CD4-positive, alpha-beta T cell treated with Interleukin-21 for 1 hour (primary cell): ENCODE results near the gene DAAM1.
A peak's percentile ranks its signal among the peaks of the same experiment; 100 is the strongest.

Experiments used
- DNase-seq: peaks from one replicate; pipeline ENCODE4 v3.0.0-alpha.2; 2020

The DAAM1 gene

DNA sequence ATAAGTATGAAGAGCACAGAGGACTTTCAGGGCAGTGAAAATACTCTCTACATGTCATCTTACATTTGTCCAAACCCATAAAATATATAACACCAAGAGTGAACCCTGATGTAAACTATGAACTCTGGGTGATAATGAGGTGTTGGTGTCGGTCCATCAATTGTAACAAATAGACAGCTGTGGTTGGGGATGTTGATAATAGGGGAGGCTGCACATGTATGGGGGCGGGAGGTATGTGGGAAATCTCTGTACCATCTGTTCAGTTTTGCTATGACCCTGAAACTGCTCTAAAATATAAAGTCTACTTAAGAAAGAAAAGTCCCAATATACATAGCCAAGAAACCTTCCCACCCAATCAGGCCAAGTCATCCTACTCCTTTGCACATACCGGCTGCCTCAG is 188.2 kb downstream of the DAAM1 start:
- DNase-seq = no peak

DNA sequence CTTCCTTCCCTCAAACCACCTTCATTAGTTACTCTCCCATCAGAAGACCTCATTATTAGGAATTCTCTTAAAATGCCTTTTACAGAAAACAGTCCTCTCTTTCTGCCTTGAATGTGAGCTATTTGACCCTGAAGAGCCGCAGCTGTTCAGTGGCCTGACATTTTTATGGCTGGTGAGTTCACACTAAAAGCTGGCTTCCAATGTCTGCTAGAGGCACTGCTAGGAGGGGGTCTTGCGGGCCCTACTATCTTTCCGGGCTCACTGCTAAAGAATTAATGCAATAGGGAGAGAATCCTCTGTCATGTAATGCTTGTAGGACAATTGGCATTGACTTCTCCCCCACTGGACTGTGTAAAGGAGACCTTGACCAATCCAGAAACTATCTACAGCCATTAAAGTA is 189.0 kb downstream of the DAAM1 start:
- no peak for DNase-seq

DNA sequence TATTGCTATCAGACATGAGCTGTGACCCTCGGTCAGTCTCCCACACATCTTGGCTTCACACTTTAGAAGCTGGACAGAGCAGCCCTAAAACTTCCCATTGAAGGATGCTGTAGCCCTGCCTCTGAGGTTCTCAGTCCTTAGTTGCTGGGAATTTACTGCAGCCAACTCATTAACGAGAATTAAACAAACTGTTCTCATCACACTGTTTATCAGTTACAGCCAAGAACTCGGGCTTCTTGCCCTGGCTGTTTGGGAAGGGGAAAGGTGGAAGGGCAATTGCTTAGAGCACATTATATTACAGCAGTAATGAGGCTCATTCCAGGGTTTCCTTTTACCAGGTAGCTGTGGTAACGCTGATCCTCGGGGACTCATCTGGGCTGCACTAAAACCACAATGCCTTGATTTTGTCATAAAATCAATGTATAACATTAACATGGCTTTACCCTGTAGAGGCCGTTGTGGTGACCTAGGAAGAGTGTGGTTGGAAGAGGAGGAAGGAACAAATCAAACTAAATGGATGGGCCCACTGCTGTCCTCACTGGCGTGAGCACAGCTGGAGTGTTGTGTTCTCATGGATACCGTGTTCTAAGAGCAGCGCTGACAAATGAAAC is 189.6 kb downstream of the DAAM1 start:
- no peak for DNase-seq

GRCh38 chr14:59389936-59390335 is 201.5 kb downstream of the DAAM1 start:
- DNase-seq = no peak

GRCh38 chr14:59391388-59391787 is 202.9 kb downstream of the DAAM1 start:
- DNase-seq = no peak

DNA sequence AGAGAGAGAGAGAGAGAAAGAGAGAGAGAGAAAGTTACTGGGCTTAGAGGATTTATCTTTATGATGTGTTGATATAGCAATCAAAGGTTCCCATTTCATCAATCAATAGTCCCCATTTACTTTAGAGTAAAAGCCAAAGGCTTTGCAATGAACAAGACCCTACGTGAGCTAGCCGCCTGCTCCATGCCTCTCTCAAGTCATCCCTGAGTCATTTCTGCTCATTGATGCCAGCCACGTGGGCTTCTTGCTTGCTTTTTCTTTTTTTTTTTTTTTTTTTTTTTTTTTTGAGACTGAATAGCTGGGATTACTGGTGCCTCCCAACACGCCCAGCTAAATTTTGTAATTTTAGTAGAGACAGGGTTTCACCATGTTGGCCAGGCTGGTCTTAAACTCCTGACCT is 205.8 kb downstream of the DAAM1 start:
- no peak for DNase-seq

DNA sequence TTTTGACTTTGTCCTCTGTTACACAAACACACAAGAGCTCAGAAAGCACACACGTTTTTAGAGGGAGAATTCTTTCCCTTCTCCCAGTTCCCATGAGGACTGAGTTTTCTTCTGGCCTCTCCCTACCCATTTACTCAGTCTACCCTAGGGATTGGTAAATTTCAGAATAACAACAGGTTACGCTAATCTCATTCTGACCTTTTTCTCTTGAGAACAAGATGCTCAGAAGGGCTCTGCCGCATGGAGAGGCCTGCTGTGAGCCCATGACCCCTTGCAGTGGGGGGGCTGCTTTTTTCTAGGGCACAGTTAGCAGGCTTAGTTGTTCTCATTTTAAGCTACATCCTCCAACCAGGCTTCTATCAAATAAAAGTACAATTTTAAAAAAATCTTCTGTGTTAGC is 207.2 kb downstream of the DAAM1 start:
- DNase-seq = no peak

DNA sequence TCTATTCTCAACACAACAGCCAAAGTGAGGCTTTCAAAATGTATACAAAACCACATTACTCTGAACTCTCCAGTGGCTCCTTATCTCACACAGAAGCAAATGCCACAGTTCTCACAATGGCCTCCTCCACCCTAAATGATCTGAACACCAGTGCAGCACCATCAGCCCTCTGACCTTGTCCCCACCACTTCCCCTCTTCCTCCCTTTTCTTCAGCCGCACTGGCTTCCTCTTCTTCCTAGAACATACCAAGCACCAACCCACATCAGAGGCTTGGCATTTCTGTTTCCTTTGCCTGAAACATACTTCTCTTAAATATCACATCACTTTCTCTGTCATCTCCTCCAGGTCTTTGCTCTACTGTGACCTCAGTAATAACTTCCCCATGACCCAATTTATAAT is 210.4 kb downstream of the DAAM1 start:
- peak; percentile 3 for DNase-seq

GRCh38 chr14:59406454-59407245 is 218.2 kb downstream of the DAAM1 start:
- no peak for DNase-seq

GRCh38 chr14:59407246-59408010 is 219.0 kb downstream of the DAAM1 start:
- DNase-seq = no peak

- DNase-seq = no peak
Observed at GRCh38 chr14:59415836-59416602, 227.6 kb downstream of the DAAM1 start.

DNA sequence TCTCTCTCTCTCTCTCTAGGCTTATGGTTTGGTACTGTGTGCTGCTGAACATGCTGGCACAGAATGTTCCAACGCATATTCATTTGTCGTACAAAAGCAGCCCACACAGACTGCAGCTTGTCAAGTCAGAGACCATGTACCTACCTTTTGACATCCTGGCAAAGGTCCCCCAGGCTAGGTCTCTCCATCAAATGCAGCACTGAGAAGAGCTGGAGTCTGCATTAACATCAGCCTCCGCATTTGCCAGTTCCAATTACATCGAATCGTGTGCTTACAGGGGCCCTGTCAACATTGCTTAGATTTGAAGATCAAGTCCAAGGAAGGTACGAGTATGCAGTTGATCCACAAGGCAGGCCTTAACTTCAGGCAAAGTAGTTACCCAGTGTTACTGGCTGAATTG is 228.8 kb downstream of the DAAM1 start:
- DNase-seq = no peak

GRCh38 chr14:59419303-59419702 is 230.8 kb downstream of the DAAM1 start:
- DNase-seq = no peak
